HG02885 (cell line): Measurements from ENCODE around the gene AMBRA1.
"Not testable (repeated sequence)": the region's sequence is repeated elsewhere in the genome, so short reads cannot be mapped to it uniquely, and the experiment has no call there.

ENCODE experiments used
- ATAC-seq: cut with Tn5 transposase; IDR thresholded peaks from one replicate; pipeline ENCODE4 v1.9.1; 2021; ENCODE audit warnings: mild to moderate bottlenecking; ENCODE audit not compliant: unreplicated experiment, poor library complexity

AMBRA1 gene

GRCh38 chr11:46387919-46388618 lies 205.8 kb downstream of the AMBRA1 start:
- ATAC-seq: no peak

GRCh38 chr11:46387456-46387855 lies 206.4 kb downstream of the AMBRA1 start:
- no peak for ATAC-seq

GRCh38 chr11:46386674-46387073 lies 207.1 kb downstream of the AMBRA1 start:
- no peak for ATAC-seq

GRCh38 chr11:46386005-46386578 lies 207.7 kb downstream of the AMBRA1 start:
- no peak for ATAC-seq

- ATAC-seq: no peak
These were observed 208.4 kb downstream of the AMBRA1 start for GRCh38 chr11:46385169-46386004.

- ATAC-seq: no peak
These were observed 209.7 kb downstream of the AMBRA1 start for GRCh38 chr11:46383974-46384701.

GRCh38 chr11:46383404-46383758 lies 210.4 kb downstream of the AMBRA1 start:
- no peak for ATAC-seq

- ATAC-seq: no peak
These were observed 211.0 kb downstream of the AMBRA1 start for GRCh38 chr11:46382646-46383403.

GRCh38 chr11:46381819-46382645 lies 211.8 kb downstream of the AMBRA1 start:
- no peak for ATAC-seq

GRCh38 chr11:46381048-46381818 lies 212.6 kb downstream of the AMBRA1 start, which contains the start of gene MDK:
Gene MDK (plus strand): TSS chr11:46381669. CDS start chr11:46382058, 389 bp downstream.
- ATAC-seq: no peak

GRCh38 chr11:46380340-46381047 lies 213.3 kb downstream of the AMBRA1 start:
- no peak for ATAC-seq

- ATAC-seq: not testable (repeated sequence)
These were observed 214.1 kb downstream of the AMBRA1 start for GRCh38 chr11:46379482-46380293.

GRCh38 chr11:46378811-46379481 lies 214.9 kb downstream of the AMBRA1 start:
- ATAC-seq: no peak

- no peak for ATAC-seq
These were observed 215.5 kb downstream of the AMBRA1 start for GRCh38 chr11:46378296-46378695.

GRCh38 chr11:46377831-46378230 lies 216.0 kb downstream of the AMBRA1 start:
- ATAC-seq: no peak

GRCh38 chr11:46377290-46377689 lies 216.5 kb downstream of the AMBRA1 start:
- no peak for ATAC-seq
